Fibroblast of lung (primary cell): ENCODE measurements around the gene ITPR2. TPM values are rescaled to one million over a fixed set of nuclear protein-coding genes. Genes with fewer than 3 reads are reported as not detected.

Experiments
- DNase-seq, 2 donors: peaks; one replicate each; pipeline versions ENCODE4 v3.0.0 to v3.0.0-alpha.2; 2010; ENCODE audit warnings: low read depth in 2 of 2
- H2AFZ ChIP-seq: 2 replicates; pipeline ENCODE4 v1.5.1; 2012; ENCODE audit warnings: low read length, control low read depth, inconsistent platforms
- H3K27ac ChIP-seq: 2 replicates; pipeline ENCODE4 v1.5.1; 2011; ENCODE audit warnings: low read length, control low read depth; ENCODE audit not compliant: insufficient read depth
- H3K27me3 ChIP-seq: 2 replicates; pipeline ENCODE4 v1.5.1; 2011; ENCODE audit warnings: mild to moderate bottlenecking, low read length; ENCODE audit not compliant: control insufficient read depth, insufficient read depth
- H3K36me3 ChIP-seq: 2 replicates; pipeline ENCODE4 v1.5.1; 2011; ENCODE audit warnings: low read length; ENCODE audit not compliant: control insufficient read depth, insufficient read depth
- H3K4me1 ChIP-seq: 2 replicates; pipeline ENCODE4 v1.5.1; 2011; ENCODE audit warnings: low read length; ENCODE audit not compliant: control insufficient read depth, insufficient read depth; ENCODE audit errors: extremely low read depth
- H3K4me2 ChIP-seq: 2 replicates; pipeline ENCODE4 v1.5.1; 2011; ENCODE audit warnings: low read length, control low read depth; ENCODE audit not compliant: insufficient read depth; ENCODE audit errors: extremely low read depth
- H3K4me3 ChIP-seq, 4 experiments: fragments of 200-600 bp in 1 of 4; sonication (generic) in 1 of 4; replicated peaks in 1 of 4; 2 replicates each; pipeline ENCODE4 v1.5.1; 2011 to 2016; ENCODE audit warnings: low read length in 4 of 4, low read depth in 3 of 4, mild to moderate bottlenecking in 3 of 4, control low read depth in 2 of 4, inconsistent platforms in 1 of 4, mixed read lengths in 1 of 4; ENCODE audit not compliant: insufficient read depth in 1 of 4; ENCODE audit errors: control extremely low read depth in 1 of 4
- H3K79me2 ChIP-seq: 2 replicates; pipeline ENCODE4 v1.5.1; 2012; ENCODE audit warnings: mild to moderate bottlenecking, low read length, inconsistent platforms; ENCODE audit not compliant: control insufficient read depth, insufficient read depth
- H3K9ac ChIP-seq: 2 replicates; pipeline ENCODE4 v1.5.1; 2011; ENCODE audit warnings: mild to moderate bottlenecking, low read length, control low read depth; ENCODE audit not compliant: insufficient read depth
- H3K9me3 ChIP-seq: 2 replicates; pipeline ENCODE4 v1.5.1; 2012; ENCODE audit warnings: low read depth, low read length; ENCODE audit not compliant: control insufficient read depth, insufficient read depth
- H4K20me1 ChIP-seq: 2 replicates; pipeline ENCODE4 v1.5.1; 2011; ENCODE audit warnings: low read length; ENCODE audit not compliant: control insufficient read depth, insufficient read depth; ENCODE audit errors: extremely low read depth
- CTCF ChIP-seq, 2 donors: IDR thresholded peaks in 1 of 2; conservative IDR thresholded peaks in 1 of 2; 1 replicate in 1 of 2; 2 replicates in 1 of 2; pipeline ENCODE4 v1.5.1; 2011 to 2012; ENCODE audit warnings: low read length in 2 of 2, control low read depth in 1 of 2, inconsistent platforms in 1 of 2, low read depth in 1 of 2, mild to moderate bottlenecking in 1 of 2
- EZH2 ChIP-seq: IDR thresholded peaks from 2 replicates; pipeline ENCODE4 v1.5.1; 2012; ENCODE audit warnings: low read length, control low read depth, mild to moderate bottlenecking; ENCODE audit errors: missing control alignments
- polyA plus RNA-seq, 2 donors: library from polyadenylated mRNA; depleted of rRNA in 1 of 2; stranded (reverse) in 1 of 2; unstranded in 1 of 2; fragments of >200 nt; gene quantifications; 2 replicates each; pipeline ENCODE4 v1.2.1, GENCODE V29; 2011 to 2012; ENCODE audit warnings: missing spikeins in 1 of 2
- total RNA-seq: library from RNA; depleted of rRNA; stranded (reverse); fragments of >200 nt; gene quantifications from 2 replicates; pipeline ENCODE4 v1.2.1, GENCODE V29; 2014

ITPR2 gene
- total and polyA plus RNA-seq, 2 donors (not counting 1 experiment from before 2014, with no cell fraction given): 5.1 to 24.6 TPM

GRCh38 chr12:26854031-26854390 lies 21.0 kb upstream of the ITPR2 start:
- Histone ChIP-seq H3K36me3 (no peaks in the 10 kb centered on the region), H3K79me2 (no peaks in the 10 kb centered on the region), H4K20me1 (no peaks in the 10 kb centered on the region), H3K4me2 (no peak overlapping the region), H2AFZ (no peak overlapping the region), H3K4me3 (no peak overlapping the region), H3K9me3 (no peaks in the 10 kb centered on the region), H3K27me3 (no peaks in the 10 kb centered on the region), H3K4me1 (no peaks in the 10 kb centered on the region), H3K9ac (no peak overlapping the region), H3K27ac (no peak overlapping the region)
- TF ChIP-seq EZH2 (no peak), CTCF (conservative IDR thresholded peaks at IDR 0.05 in 1 of 2, IDR thresholded peaks at IDR 0.05 in 1 of 2; ENCODE audit: low read depth in 1 of 2, low read length in 2 of 2) (no peak)
- DNase-seq: no peak

- peak; percentile 48 to 67 for DNase-seq
- no peaks in the 10 kb centered on the region for H3K79me2 ChIP-seq
- H4K20me1 ChIP-seq: no peaks in the 10 kb centered on the region
- no peak overlapping the region for H3K27ac ChIP-seq
- H3K4me1 ChIP-seq: no peaks in the 10 kb centered on the region
- H2AFZ ChIP-seq: no peak overlapping the region
- H3K36me3 ChIP-seq: no peaks in the 10 kb centered on the region
- H3K4me2 ChIP-seq: no peak overlapping the region
- H3K27me3 ChIP-seq: no peaks in the 10 kb centered on the region
- H3K9ac ChIP-seq: no peak overlapping the region
- TF ChIP-seq EZH2 (no peak), CTCF (conservative IDR thresholded peaks at IDR 0.05 in 1 of 2, IDR thresholded peaks at IDR 0.05 in 1 of 2; ENCODE audit: low read depth in 1 of 2, low read length in 2 of 2) (peak; percentile 84 to 96)
- no peaks in the 10 kb centered on the region for H3K9me3 ChIP-seq
- no peak overlapping the region for H3K4me3 ChIP-seq
Observed at GRCh38 chr12:26853303-26854030, 20.5 kb upstream of the ITPR2 start.

- Histone ChIP-seq H3K9me3 (no peaks in the 10 kb centered on the region), H3K36me3 (no peaks in the 10 kb centered on the region), H3K9ac (no peak overlapping the region), H4K20me1 (no peaks in the 10 kb centered on the region), H3K27ac (no peak overlapping the region), H3K27me3 (no peaks in the 10 kb centered on the region), H2AFZ (no peak overlapping the region), H3K4me2 (no peak overlapping the region), H3K79me2 (no peaks in the 10 kb centered on the region), H3K4me3 (no peak overlapping the region), H3K4me1 (no peaks in the 10 kb centered on the region)
- DNase-seq: no peak
- TF ChIP-seq CTCF (conservative IDR thresholded peaks at IDR 0.05 in 1 of 2, IDR thresholded peaks at IDR 0.05 in 1 of 2; ENCODE audit: low read depth in 1 of 2, low read length in 2 of 2) (no peak), EZH2 (no peak)
Observed at GRCh38 chr12:26851031-26851809, 18.2 kb upstream of the ITPR2 start.
